ENCODE results near the gene FUT7.

FUT7 gene

GRCh38 chr9:137001857-137002645, 29.8 kb downstream of the FUT7 start:
- ATAC-seq = no peak
- DNase-seq = no peak

GRCh38 chr9:137000177-137000930, 31.5 kb downstream of the FUT7 start:
- DNase-seq (peak; percentile 74), ATAC-seq (peak; percentile 85)

- ATAC-seq = no peak
- DNase-seq = no peak
Measured at GRCh38 chr9:136997830-136998234, 34.1 kb downstream of the FUT7 start.

GRCh38 chr9:136997371-136997770, 34.5 kb downstream of the FUT7 start:
- ATAC-seq (no peak), DNase-seq (no peak)

GRCh38 chr9:136996361-136997292, 35.3 kb downstream of the FUT7 start, which contains the start of gene CLIC3:
TSS of gene CLIC3 (minus strand) at chr9:136996568. CDS start at chr9:136996543, 25 bp downstream.
- no peak for ATAC-seq
- peak; percentile 55 for DNase-seq

- DNase-seq = no peak
- ATAC-seq = no peak
Measured at GRCh38 chr9:136995772-136996311, 36.0 kb downstream of the FUT7 start.

GRCh38 chr9:136995362-136995761, 36.5 kb downstream of the FUT7 start:
- DNase-seq = no peak
- no peak for ATAC-seq

GRCh38 chr9:136994888-136995230, 37.0 kb downstream of the FUT7 start:
- DNase-seq = no peak
- no peak for ATAC-seq

GRCh38 chr9:136994180-136994887, 37.6 kb downstream of the FUT7 start:
- no peak for DNase-seq
- no peak for ATAC-seq

- ATAC-seq (no peak), DNase-seq (no peak)
Measured at GRCh38 chr9:136992819-136993369, 39.0 kb downstream of the FUT7 start.

- ATAC-seq (peak; percentile 84), DNase-seq (peak; percentile 98)
Measured at GRCh38 chr9:136991993-136992818, 39.7 kb downstream of the FUT7 start, which contains the start of gene PAXX. TSS of gene PAXX (plus strand) at chr9:136992422. CDS start at chr9:136992444, 22 bp downstream.

- DNase-seq (no peak), ATAC-seq (no peak)
Measured at GRCh38 chr9:136990242-136990911, 41.5 kb downstream of the FUT7 start.

- no peak for DNase-seq
- ATAC-seq = no peak
Measured at GRCh38 chr9:136988872-136989271, 43.0 kb downstream of the FUT7 start.

GRCh38 chr9:136985853-136986252, 46.0 kb downstream of the FUT7 start:
- no peak for ATAC-seq
- DNase-seq = no peak

GRCh38 chr9:136985027-136985602, 46.8 kb downstream of the FUT7 start:
- no peak for DNase-seq

GRCh38 chr9:136984464-136985026, 47.3 kb downstream of the FUT7 start:
- DNase-seq = no peak
- ATAC-seq = no peak

More at GRCh38 chr9:136985027-136985602, 46.8 kb downstream of the FUT7 start:
- no peak for ATAC-seq

- DNase-seq = no peak
- ATAC-seq = no peak
Measured at GRCh38 chr9:136983656-136984314, 48.1 kb downstream of the FUT7 start.

GRCh38 chr9:136983167-136983566, 48.7 kb downstream of the FUT7 start:
- DNase-seq = no peak
- no peak for ATAC-seq
